GM13977 (cell line): ENCODE measurements around the gene MYO5B.

Experiments
- DNase-seq: peaks from one replicate; pipeline ENCODE4 v3.0.0; 2012; ENCODE audit warnings: low spot score
- CTCF ChIP-seq: IDR thresholded peaks from 2 replicates; pipeline ENCODE4 v1.5.1; 2012; ENCODE audit warnings: mild to moderate bottlenecking, control low read depth; ENCODE audit not compliant: insufficient read depth; ENCODE audit errors: extremely low read depth, missing control alignments
- in situ Hi-C: fragments of 300-500 bp; cut with MboI; formaldehyde crosslinking; loops from one replicate; pipeline ENCODE4 v1.12.0; 2022; ENCODE audit warnings: low sequenced_read_pairs, low pct_unique_long_range_greater_than_20kb, mixed read lengths, inconsistent platforms; ENCODE audit not compliant: unreplicated experiment

Gene MYO5B

DNA sequence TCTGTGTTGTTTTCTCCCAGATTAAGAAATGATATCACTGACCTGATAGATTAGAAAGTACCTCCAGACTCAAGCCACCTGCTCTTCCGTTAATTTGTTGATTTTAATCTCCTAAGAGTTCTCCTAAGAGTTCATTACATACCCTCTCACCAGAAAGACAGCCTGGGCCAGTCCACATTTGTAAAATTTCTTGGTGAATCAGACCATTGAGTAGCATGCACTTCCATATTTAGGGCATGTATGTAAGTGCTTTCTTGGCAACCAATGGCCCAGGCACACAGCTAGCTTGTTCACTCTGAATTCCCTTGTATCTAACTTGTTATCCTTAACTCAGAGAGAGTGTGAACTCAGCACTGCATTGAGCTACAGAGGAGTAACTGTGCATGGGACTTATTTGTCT lies 223.5 kb downstream of the MYO5B start:
- in situ Hi-C loops = no loop called here
- no peak for TF ChIP-seq CTCF
- DNase-seq = no peak

GRCh38 chr18:49970319-49970718 lies 224.6 kb downstream of the MYO5B start:
- TF ChIP-seq CTCF = no peak

GRCh38 chr18:49968644-49969309 lies 226.2 kb downstream of the MYO5B start:
- no peak for TF ChIP-seq CTCF
- in situ Hi-C loops = no loop called here
- DNase-seq = no peak

More at GRCh38 chr18:49970319-49970718, 224.6 kb downstream of the MYO5B start:
- DNase-seq = no peak
- in situ Hi-C loops = no loop called here

- no peak for DNase-seq
- in situ Hi-C loops = no loop called here
- TF ChIP-seq CTCF = no peak
Observed at GRCh38 chr18:49967636-49968313, 227.2 kb downstream of the MYO5B start.

- no peak for DNase-seq
- in situ Hi-C loops = no loop called here
- no peak for TF ChIP-seq CTCF
Observed at GRCh38 chr18:49967171-49967570, 227.8 kb downstream of the MYO5B start.

GRCh38 chr18:49966090-49966489 lies 228.9 kb downstream of the MYO5B start:
- no peak for DNase-seq
- in situ Hi-C loops = no loop called here
- TF ChIP-seq CTCF = no peak
